Measurements from ENCODE around the gene THSD4. TPM values are rescaled to one million over a fixed set of nuclear protein-coding genes. Genes with fewer than 3 reads are reported as not detected.
A peak's percentile ranks its signal among the peaks of the same experiment; 100 is the strongest.

Gene THSD4
- total and polyA plus RNA-seq, 2 of the 4 experiments (the other 2 are of a cell fraction): 25.5 to 31.1 TPM

- H3K4me2 ChIP-seq (ENCODE audit: low read depth, low read length): no peak overlapping the region
Observed at GRCh38 chr15:71559098-71559497, 443.8 kb downstream of the THSD4 start.

More at GRCh38 chr15:71559098-71559497, 443.8 kb downstream of the THSD4 start:
- TF ChIP-seq RCOR1 (IDR thresholded peaks at IDR 0.05; ENCODE audit: insufficient replicate concordance, low read length) (no peak), MAFK (IDR thresholded peaks at IDR 0.05; ENCODE audit: low read depth, low read length) (no peak), CHD1 (IDR thresholded peaks at IDR 0.05; ENCODE audit: low read depth, low read length) (no peak), NFE2L2 (IDR thresholded peaks at IDR 0.05; ENCODE audit: low read depth, low read length) (no peak), BHLHE40 (IDR thresholded peaks at IDR 0.05; ENCODE audit: low read depth, low read length) (no peak), USF2 (IDR thresholded peaks at IDR 0.05; ENCODE audit: low read depth, low read length) (no peak), RFX5 (IDR thresholded peaks at IDR 0.05; ENCODE audit: low read depth, low read length) (no peak), MXI1 (IDR thresholded peaks at IDR 0.05; ENCODE audit: borderline replicate concordance, low read depth, low read length) (no peak), RAD21 (IDR thresholded peaks at IDR 0.05; ENCODE audit: low read length) (no peak), MAZ (IDR thresholded peaks at IDR 0.05; ENCODE audit: borderline replicate concordance, low read depth, low read length) (no peak), CTCF (conservative IDR thresholded peaks at IDR 0.05; ENCODE audit: low read depth, low read length) (no peak), FOS (IDR thresholded peaks at IDR 0.05; ENCODE audit: low read depth, low read length) (no peak), SMC3 (IDR thresholded peaks at IDR 0.05; ENCODE audit: low read depth, low read length) (no peak), CEBPB (IDR thresholded peaks at IDR 0.05; ENCODE audit: low read depth, low read length) (no peak)
- H3K9me3 ChIP-seq (ENCODE audit: control insufficient read depth, insufficient read depth, low read length): no peaks in the 10 kb centered on the region
- DNase-seq (peak; percentile 81), ATAC-seq (ENCODE audit: low read depth) (peak; percentile 88)
- H3K23ac ChIP-seq (ENCODE audit: low read depth, low read length): no peak overlapping the region
- no peak overlapping the region for H2BK15ac ChIP-seq (ENCODE audit: low read depth, low read length)
- no peak overlapping the region for H4K91ac ChIP-seq (ENCODE audit: insufficient read depth, low read depth, low read length)
- peaks cover 0 to 10% of the 10 kb centered on the region in 2 experiments; a peak in 2 of 4 replicates for H3K79me1 ChIP-seq (ENCODE audit: low read depth in 1 of 2, low read length in 2 of 2)
- no peak overlapping the region for H2AK9ac ChIP-seq (replicated peaks; ENCODE audit: low read depth, low read length, poor library complexity)
- CTCF ChIA-PET: no interaction called here
- H3K9ac ChIP-seq (ENCODE audit: low read depth, low read length): no peak overlapping the region
- H3K4ac ChIP-seq (ENCODE audit: low read depth, low read length): peak overlapping the region; percentile 59; the same call in 1 of the 2 replicates
- no peak overlapping the region for H3K14ac ChIP-seq (replicated peaks; ENCODE audit: low read depth, low read length)
- H4K20me1 ChIP-seq (ENCODE audit: insufficient read depth, low read length): peaks cover 19% of the 10 kb centered on the region; the same call in 1 of the 2 replicates
- peaks cover 5% of the 10 kb centered on the region for H3K9me1 ChIP-seq (ENCODE audit: insufficient read depth, low read length)
- dilution Hi-C loops (cut with HindIII; ENCODE audit: low sequenced_read_pairs, unreplicated experiment) (no loop called here), intact Hi-C loops (cut with micrococcal nuclease) (no loop called here), in situ Hi-C loops (cut with MboI; ENCODE audit: low sequenced_read_pairs) (no loop called here)
- 100% methylated on average over 2 of the region's 3 CpGs; no CpG with 5 or more reads in 1 of the 2 experiments for WGBS, 2 experiments (ENCODE audit: extremely low coverage in 2 of 2, insufficient read length in 1 of 2)
- peak overlapping the region; percentile 50; the same call in 1 of the 2 replicates for H2BK20ac ChIP-seq (ENCODE audit: low read depth, low read length)
- H3K4me1 ChIP-seq (ENCODE audit: control insufficient read depth, insufficient read depth, low read length): peaks cover 9% of the 10 kb centered on the region; the same call in 1 of the 2 replicates
- BruUV-seq (replicated peaks): no TSS peak
- H3K4me3 ChIP-seq (ENCODE audit: insufficient read depth, low read depth, low read length): no peak overlapping the region
- no peak overlapping the region for H4K8ac ChIP-seq (ENCODE audit: low read depth in 2 of 2, low read length in 2 of 2)
- H3K56ac ChIP-seq (ENCODE audit: extremely low read depth, insufficient read depth, low read length): no peak overlapping the region
- no peak overlapping the region for H3K18ac ChIP-seq (ENCODE audit: low read depth, low read length)
- H2AFZ ChIP-seq (replicated peaks; ENCODE audit: low read length, poor library complexity): no peak overlapping the region
- H2BK120ac ChIP-seq (ENCODE audit: low read depth, low read length): no peak overlapping the region; the same call in 1 of the 2 replicates
- no peak overlapping the region for H2AK5ac ChIP-seq (ENCODE audit: low read depth, low read length)
- H2BK5ac ChIP-seq (ENCODE audit: low read depth, low read length, poor library complexity, severe bottlenecking): no peak overlapping the region
- 0 out of 2 replicates have a peak, but pooled peaks cover under 1% of the 10 kb centered on the region for H3K27me3 ChIP-seq (ENCODE audit: control insufficient read depth, insufficient read depth, low read length)
- H4K5ac ChIP-seq (ENCODE audit: low read depth, low read length): no peak overlapping the region
- POLR2A ChIA-PET (ENCODE audit: unreplicated experiment): no interaction called here
- H3K27ac ChIP-seq (ENCODE audit: insufficient read depth, low read length): no peak overlapping the region
- H3K36me3 ChIP-seq (ENCODE audit: control insufficient read depth, insufficient read depth, low read length): peaks cover 2% of the 10 kb centered on the region

Data from IMR-90 (cell line).